Activated gamma-delta T cell (primary cell): ENCODE data around the gene FAM184B.
"Not testable (repeated sequence)": the region's sequence is repeated elsewhere in the genome, so short reads cannot be mapped to it uniquely, and the experiment has no call there.

Source experiments
- DNase-seq: peaks from one replicate; lab custom pipeline; 2025; lab: John Stamatoyannopoulos, UW

Gene FAM184B

DNA sequence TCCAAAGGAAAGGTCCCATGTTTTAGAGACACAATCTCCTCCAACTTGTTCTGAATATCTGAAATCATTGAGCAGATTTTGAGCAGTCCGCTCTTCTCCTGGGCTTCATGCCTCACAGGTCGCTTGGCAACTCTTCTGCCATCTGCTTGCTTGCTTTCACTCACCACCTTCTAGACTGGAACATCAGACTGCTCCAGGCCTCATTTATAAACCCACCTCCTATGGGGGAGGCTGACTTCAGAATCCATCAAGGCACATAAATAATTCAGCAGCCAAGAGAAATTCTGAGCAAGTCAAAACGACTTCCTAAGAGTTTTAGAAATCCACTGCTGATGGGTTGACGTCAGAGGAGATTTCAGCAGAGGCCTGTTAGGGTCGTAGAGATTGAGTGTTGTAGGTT lies 64.1 kb downstream of the FAM184B start:
- DNase-seq: no peak

DNA sequence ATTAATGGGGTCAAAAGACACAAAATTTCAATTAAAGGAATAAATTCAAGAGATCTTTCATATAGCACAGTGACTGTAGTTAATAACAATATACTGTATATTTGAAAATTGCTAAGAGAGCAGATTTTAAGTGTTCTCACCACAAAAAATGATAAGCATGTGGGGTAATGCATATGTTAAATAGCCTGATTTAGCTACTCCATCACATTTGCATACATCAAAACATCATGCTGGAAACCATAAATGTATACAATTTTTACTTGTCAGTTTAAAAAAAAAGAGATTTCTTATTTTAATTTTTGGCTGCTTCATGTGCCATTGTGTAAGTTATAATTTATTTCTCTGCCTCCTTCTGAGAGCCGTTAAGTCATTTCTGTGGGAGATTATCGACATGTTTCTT lies 65.9 kb downstream of the FAM184B start:
- DNase-seq: no peak

DNA sequence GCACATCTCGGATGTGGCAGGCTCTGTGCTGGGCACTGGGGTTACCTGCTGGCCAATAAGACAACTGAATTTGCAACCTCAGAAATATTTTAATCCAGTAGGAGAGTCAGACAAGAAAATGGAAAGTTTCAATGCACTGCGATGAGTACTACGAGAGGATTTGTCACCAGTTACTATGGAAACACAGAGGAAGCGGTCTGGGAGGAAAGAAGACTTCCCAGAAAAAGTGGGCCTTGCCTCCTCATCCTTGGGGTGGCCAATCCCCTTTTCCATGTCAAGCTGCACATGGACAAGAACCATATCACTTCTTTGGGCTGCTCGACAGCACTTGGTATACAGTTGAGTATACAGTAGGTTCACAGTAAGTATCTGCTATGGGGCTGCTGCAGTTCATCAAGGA lies 67.6 kb downstream of the FAM184B start:
- DNase-seq: no peak

GRCh38 chr4:17712166-17712565 lies 69.3 kb downstream of the FAM184B start:
- no peak for DNase-seq

GRCh38 chr4:17711206-17711605 lies 70.2 kb downstream of the FAM184B start:
- not testable (repeated sequence) for DNase-seq

GRCh38 chr4:17709763-17710068 lies 71.7 kb downstream of the FAM184B start:
- no peak for DNase-seq

DNA sequence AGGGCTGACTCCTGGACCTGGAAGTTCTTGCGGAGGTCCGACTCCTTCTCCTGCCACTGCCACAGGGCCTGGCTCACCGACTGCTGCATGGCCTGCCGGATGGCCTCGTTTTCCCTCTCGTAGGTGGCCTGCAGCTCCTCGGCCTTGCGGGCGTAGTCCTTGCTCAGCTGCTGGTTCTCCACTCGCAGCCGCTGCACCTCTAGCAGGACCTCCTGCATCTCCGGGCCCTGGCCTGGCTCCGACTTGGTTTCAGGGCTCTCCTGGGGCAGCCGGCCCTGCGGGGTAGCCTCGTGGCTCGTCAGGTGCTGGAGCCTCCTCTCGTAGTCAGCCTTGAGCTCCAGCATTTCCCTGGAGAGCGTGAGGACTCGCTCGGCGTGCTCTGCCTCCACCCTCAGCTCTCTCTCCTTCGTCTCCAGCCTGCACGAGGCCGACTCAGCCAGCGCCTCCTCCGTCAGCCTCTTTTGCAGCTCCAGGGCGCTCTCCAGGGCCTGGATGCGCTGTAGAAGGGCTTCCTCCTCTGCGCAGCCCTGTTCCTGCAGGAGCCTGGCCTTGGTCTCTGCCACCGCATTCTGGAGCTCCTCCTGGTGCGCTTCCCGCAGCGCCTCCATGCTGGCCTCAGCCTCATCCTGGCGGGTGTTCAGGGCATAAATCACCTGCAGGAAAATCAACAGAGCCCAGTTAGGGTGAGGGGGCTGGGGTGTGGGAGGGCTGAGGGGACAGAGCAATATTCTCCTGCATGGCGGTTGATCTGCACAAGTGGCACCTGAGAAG lies 72.2 kb downstream of the FAM184B start:
- DNase-seq: no peak

DNA sequence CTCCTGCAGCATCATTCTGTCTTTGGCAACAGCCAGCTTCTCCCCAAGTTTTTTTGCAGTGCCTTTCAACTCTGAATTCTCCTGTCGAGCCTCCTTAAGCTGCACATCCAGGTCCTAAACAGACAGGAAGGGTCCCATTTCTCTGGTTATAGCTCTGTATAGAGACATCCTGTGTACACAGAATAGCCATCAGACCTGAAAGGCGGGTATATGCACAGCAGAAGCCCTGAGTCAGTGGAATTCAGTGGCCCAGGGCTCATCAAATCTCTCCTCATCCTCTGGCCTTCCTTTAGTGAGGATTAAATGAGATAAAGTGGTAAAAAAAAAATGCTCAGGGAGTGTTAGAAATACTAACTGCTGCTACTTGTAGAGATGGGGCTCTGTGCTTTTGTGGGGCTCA lies 73.8 kb downstream of the FAM184B start:
- DNase-seq: no peak

GRCh38 chr4:17705107-17705506 lies 76.3 kb downstream of the FAM184B start:
- no peak for DNase-seq

DNA sequence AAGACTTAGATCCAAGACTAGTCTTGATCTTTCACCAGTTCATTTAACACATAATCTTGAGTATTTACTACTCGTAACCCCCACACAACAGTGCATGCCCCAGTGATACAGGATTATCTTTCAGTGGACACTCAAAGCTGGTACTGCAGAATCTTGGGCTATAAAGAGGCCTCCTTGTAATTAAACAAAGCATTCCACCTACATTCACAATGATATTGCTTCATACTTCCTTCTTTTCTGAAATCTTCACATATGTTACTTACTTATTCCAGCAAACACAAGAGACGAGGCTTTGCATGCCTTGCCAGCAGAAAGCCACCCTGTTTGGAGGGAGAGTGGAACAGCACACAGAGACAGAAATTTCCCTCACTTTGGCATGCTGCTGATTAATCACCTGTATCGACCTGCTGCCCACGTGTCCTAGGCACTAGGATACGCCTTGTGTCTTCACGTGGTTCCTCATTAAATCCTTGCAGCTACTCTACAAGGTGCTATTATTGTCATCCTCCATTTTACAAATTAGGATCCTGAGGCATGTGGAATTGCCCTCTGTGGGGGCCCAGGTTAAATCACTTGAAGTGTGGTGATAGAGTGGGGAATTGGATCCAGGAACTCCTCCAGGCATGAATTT lies 77.3 kb downstream of the FAM184B start:
- DNase-seq: no peak

GRCh38 chr4:17702641-17703040 lies 78.8 kb downstream of the FAM184B start:
- DNase-seq: no peak

DNA sequence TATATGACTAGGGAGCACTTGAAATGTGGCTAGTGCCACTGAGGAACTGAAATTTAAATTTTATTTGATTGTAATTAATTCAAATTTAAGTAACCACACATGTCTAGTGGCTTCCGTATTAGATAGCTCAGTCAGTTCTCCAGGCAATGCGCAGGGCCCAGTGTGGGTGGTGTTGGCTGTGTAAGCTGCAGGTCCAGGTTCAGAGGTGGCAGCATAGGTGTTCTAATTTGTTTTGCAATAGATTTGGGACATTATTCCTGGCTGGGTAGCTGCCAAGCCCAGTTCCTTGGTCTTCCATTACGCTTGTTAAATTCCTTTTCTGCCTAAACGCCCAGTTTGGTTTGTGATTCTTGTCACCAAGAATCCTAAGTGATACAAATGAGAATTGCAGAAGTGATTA lies 79.5 kb downstream of the FAM184B start:
- DNase-seq: no peak

GRCh38 chr4:17701138-17701839 lies 80.1 kb downstream of the FAM184B start:
- DNase-seq: no peak

- no peak for DNase-seq
Observed at GRCh38 chr4:17699380-17699779, 82.0 kb downstream of the FAM184B start.

GRCh38 chr4:17698116-17698515 lies 83.3 kb downstream of the FAM184B start:
- DNase-seq: no peak

DNA sequence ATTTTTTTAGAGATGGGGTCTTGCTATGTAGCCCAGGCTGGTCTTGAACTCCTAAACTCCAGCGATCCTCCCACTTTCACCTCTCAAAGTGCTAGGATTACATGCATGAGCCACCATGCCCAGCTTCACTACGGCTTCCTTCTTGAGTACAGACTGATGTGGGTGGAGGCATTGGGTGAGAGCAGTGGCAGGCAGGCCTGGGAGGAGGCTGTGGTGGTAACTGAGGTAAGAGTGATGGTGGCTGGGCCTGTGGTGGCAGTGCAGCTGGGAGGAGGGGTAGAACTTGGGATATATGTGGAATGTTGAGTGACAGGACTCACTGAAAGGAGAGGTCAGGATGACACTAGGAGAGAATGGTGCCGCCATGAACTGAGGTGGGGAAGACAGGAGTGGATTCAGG lies 86.1 kb downstream of the FAM184B start:
- DNase-seq: no peak

- no peak for DNase-seq
Observed at GRCh38 chr4:17694552-17694951, 86.9 kb downstream of the FAM184B start.

DNA sequence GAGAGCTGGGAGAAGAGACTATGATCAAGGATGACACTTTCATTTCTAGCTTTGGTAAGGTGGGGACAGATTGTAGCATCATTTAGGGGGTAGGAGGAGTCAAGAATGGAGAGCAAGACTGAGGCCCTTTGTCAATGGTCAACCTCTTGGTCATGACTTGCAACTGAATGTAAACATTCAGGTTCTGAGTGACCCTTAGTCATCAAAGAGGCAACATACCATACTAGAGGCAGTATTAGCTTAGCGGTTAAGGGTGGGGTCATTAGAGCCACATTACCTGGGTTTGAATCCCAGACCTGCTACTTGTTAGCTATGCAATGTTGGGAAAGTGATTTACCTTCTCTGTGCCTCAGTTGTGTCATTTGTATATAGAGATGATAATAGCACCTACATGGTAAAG lies 90.5 kb downstream of the FAM184B start:
- DNase-seq: no peak

- DNase-seq: no peak
Observed at GRCh38 chr4:17690135-17690534, 91.3 kb downstream of the FAM184B start.

GRCh38 chr4:17688011-17688441 lies 93.4 kb downstream of the FAM184B start:
- no peak for DNase-seq

DNA sequence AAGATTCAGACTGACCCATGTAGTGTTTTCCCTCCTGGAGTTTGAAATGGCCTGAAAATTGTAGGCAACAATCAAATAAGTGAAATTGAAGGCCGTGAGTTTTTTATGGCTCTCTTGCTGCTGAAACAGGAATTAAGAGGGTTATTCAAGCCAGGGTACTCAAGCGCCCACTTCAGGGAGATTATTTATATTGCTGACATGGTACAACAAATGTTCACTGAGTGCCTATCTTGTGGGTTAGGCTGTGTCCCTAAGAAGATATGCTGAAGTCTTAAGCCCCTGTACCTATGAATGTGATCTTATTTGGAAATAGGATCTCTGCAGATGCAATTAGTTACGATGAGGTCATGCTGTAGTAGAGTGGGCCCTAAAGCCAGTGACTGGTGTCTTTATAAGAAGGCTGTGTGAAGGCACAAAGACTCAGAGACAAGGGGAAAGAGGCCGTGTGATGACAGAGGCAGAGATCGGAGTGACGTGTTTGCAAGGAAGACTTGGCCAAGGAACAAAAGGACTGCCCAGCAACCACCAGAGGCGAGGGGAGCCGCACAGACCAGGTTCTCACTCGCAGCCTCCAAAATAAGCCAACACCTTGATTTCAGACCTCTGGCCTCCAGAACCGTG lies 94.1 kb downstream of the FAM184B start:
- no peak for DNase-seq

DNA sequence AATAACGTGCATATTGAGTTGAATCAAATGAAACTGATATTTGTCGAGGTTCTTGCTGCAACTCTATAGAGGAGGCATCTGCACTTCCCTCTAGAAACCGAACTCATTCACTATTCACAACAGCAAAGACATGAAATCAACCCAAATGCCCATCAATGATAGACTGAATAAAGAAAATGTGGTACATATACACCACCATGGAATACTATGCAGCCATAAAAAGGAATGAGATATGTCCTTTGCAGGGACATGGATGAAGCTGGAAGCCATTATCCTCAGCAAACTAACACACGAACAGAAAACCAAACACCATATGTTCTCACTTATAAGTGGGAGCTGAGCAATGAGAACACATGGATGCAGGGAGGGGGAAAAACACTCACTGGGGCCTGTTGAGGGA lies 96.8 kb downstream of the FAM184B start:
- DNase-seq: not testable (repeated sequence)

DNA sequence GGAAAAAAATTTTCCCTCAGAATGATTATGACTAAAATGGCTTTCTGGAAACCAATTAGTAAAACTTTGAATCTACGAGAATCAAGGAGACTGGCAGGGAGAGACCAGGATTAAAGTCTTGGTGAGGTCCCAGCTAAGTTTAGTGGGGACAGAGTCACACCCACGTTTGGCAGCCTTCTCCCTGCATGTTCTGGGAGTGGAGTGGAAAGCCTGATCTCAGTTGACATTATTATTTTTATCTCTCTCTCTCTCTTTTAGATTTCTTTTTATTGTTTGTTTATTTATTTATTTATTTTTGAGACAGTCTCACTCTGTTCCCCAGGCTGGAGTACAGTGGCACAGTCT lies 99.2 kb downstream of the FAM184B start:
- no peak for DNase-seq
